GM21576 (cell line): ENCODE results near the gene NFKBIE.

ENCODE experiments used
- ATAC-seq: cut with Tn5 transposase; IDR thresholded peaks from one replicate; pipeline ENCODE4 v1.9.1; 2021; ENCODE audit warnings: mild to moderate bottlenecking, moderate library complexity; ENCODE audit not compliant: unreplicated experiment

Gene NFKBIE

GRCh38 chr6:44258325-44258863 lies 7.0 kb downstream of the NFKBIE start:
- ATAC-seq, result no peak

- ATAC-seq, result peak; percentile 18
Measured at GRCh38 chr6:44257753-44258324, 7.5 kb downstream of the NFKBIE start.

GRCh38 chr6:44257025-44257752 lies 8.2 kb downstream of the NFKBIE start, which contains the start of gene SLC35B2:
Gene SLC35B2, minus strand, starts transcription at chr6:44257528. Its CDS starts 118 bp downstream, at chr6:44257410.
- peak; percentile 40 for ATAC-seq

GRCh38 chr6:44256775-44257024 lies 8.7 kb downstream of the NFKBIE start:
- no peak for ATAC-seq

DNA sequence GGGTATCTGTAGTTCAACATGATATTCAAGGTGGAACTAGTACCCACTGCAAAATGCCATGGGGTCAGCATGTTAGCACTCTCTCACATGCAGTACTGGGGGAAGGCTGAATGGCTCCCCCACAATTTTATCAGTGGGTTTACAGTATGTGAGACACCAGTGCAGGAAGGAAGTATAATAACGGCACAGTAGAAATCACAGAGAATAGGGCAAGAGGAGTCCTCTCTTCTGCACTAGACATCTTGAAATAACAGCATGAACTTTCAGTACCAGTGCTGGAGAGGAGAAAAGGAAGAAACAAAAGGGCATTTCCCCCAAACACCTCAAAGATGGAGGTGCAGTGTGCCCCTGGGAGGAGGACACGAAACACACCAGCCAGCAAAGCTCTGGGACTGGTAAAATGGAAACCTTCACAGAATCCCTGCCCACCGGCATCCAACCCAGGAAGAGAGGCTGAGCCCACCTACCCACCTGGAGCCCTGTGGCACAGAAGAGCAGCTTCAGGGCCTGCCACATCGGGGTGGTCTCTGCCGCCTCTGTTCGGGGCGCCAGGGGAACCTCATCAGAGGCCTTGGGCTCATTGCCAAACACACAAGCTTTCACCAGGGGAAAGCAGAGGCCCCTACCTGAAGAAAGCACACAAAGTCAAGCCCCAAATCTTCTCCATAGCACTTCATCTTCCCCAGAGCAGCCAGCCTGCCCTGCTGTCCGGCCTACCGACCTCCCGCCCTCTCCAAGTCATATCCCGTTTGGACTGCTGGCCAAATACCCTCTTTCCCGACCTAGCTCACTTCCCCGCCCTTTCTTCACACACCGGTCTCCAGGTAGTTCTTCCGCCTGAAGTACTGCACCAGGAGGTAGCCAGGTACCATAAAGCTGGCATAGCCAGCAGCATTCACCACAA lies 9.2 kb downstream of the NFKBIE start:
- no peak for ATAC-seq

DNA sequence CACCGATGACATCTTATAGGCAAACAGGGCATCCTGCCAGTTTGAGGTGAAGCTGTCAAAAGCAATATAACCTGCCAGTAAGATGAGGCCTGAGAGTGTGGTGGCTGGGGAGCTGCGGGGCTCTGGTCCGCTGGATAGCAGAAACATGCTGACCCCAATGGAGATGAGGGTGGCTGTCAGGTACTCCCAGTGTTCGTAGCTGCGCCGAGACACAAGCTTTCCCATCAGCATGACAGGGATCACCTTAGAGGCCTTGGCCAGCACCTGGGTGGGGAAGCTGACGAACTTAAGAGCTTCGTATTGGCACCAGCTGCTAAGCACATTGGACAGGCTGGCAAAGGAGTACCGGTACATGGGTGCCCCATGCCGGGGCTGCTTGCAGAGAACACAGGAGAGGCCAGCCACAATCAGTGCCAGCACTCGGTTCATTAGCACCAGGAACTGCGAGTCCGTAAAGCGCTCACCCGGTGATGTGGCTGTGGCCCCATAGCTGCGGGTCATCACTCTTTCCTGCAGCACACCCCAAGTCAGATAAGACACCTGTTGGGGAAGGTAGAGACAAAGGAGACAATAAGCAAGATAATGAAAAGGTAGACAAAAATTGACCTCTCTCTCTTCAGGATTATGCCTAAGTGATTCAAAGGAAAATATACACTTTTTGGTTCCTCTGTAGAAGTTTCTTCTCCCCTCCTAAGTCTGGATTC lies 10.1 kb downstream of the NFKBIE start:
- no peak for ATAC-seq

DNA sequence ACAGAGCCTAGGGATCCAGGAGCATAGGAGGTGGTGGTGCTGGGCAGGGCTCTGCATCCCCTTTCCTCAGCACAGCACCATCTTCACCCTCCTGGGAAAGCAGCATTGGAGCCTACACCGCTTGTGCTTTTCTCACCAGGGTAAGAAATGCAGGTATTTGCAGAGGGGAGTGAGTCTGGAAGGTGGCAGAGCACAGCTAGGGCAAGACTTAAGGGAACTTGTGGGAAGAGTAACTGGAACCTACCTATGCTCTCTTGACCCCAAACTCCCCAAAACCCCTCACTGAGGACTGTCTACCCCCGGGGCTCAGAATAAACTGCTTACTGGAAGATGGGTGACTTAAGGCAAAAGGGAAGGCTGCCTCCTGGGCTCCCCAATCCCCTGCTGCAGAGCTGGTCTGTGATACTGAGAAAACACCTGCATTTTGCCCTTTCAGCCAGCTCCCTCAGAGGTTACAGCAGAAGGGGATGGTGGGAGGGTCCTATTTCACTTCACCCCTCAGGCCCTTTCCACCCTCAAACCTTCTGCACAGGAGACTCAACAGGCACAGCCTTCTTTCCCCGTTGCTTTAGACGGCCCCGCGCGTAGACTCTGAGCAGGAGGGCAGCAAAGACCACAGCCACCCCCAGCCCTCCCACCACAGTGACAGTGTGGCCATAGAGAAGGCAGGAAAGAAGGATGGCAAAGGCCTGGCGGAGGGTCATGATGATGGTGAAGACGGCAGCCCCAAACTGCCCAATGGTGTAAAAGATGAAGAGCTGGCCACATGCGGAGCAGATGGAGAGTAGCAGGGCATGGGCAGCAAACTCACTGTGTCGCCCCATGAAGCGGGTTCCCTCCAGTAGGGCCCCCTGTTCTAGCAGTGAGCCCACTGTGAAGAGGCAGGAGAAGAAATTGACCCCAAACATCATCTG lies 10.9 kb downstream of the NFKBIE start:
- no peak for ATAC-seq

- ATAC-seq, result no peak
Measured at GRCh38 chr6:44253307-44254101, 11.8 kb downstream of the NFKBIE start.

DNA sequence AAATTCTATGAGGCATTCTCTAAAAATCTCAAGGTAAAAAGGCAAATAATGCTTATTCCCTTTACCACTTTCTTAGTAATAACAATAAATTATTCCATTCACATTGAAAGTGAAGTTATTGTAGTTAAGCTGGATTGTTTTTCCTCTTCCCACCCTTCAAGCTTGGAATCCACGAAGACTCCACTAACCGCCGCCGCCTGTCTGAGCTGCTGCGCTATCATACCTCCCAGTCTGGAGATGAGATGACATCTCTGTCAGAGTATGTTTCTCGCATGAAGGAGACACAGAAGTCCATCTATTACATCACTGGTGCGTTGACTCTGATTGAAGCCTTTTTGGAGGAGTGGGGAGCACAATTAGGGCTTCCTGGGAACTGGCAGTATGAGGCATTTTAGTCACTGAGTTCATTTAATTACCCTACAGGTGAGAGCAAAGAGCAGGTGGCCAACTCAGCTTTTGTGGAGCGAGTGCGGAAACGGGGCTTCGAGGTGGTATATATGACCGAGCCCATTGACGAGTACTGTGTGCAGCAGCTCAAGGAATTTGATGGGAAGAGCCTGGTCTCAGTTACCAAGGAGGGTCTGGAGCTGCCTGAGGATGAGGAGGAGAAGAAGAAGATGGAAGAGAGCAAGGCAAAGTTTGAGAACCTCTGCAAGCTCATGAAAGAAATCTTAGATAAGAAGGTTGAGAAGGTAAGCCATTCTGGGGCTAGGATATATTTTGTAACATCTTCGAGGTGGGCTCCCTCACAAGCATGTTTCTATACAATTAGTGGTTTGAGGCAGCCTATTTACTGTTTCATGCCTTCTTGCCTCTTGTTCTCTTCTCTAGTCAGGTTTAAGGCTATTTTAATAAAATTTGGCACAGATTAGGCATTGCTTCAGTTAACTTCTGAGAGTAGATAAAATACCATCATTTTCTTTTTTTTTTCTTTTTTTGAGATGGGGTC lies 13.5 kb downstream of the NFKBIE start:
- no peak for ATAC-seq

DNA sequence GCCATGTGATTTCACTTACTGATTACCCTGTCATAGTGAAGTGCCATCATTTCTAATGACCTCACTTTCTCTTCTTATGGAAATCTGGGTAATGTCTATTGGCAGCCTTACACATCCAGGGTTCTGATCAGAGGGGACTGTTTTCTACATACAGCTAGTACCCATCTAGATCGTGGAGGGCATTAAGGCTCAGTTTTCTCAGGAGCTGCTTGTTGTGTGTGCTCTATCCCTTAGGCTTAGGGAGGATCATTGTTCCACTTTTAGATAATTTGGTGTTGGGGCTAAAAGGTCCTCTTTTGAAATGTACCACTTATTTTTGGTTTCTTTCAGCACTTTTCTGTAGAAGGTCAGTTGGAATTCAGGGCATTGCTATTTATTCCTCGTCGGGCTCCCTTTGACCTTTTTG lies 14.6 kb downstream of the NFKBIE start:
- ATAC-seq, result no peak

DNA sequence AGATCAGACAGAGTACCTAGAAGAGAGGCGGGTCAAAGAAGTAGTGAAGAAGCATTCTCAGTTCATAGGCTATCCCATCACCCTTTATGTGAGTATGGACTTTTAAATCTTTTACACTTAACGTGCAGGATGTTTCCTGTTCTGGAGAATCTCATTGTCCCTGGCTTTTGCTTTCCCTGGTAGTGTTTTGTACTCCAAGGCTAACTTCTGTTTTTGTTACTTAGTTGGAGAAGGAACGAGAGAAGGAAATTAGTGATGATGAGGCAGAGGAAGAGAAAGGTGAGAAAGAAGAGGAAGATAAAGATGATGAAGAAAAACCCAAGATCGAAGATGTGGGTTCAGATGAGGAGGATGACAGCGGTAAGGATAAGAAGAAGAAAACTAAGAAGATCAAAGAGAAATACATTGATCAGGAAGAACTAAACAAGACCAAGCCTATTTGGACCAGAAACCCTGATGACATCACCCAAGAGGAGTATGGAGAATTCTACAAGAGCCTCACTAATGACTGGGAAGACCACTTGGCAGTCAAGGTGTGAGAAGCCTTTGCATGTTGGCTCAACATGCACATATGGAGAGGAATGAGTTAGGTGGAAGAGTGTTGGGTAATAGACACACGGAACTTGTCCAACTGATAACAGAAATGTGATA lies 15.2 kb downstream of the NFKBIE start:
- ATAC-seq, result no peak

- ATAC-seq, result no peak
Measured at GRCh38 chr6:44249082-44249748, 16.1 kb downstream of the NFKBIE start.

DNA sequence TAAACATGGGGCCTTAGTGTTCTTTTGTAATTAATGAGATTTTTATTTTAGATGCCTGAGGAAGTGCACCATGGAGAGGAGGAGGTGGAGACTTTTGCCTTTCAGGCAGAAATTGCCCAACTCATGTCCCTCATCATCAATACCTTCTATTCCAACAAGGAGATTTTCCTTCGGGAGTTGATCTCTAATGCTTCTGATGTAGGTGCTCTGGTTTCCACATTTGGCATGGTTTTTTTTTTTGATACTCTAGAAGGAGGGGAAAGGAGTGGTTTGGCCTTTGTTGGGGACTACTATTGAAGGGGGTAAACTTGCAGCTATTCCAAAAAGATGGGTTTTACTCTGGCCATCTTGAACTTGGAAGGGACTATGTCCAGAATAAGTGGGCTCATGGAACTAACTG lies 16.8 kb downstream of the NFKBIE start:
- ATAC-seq, result no peak

DNA sequence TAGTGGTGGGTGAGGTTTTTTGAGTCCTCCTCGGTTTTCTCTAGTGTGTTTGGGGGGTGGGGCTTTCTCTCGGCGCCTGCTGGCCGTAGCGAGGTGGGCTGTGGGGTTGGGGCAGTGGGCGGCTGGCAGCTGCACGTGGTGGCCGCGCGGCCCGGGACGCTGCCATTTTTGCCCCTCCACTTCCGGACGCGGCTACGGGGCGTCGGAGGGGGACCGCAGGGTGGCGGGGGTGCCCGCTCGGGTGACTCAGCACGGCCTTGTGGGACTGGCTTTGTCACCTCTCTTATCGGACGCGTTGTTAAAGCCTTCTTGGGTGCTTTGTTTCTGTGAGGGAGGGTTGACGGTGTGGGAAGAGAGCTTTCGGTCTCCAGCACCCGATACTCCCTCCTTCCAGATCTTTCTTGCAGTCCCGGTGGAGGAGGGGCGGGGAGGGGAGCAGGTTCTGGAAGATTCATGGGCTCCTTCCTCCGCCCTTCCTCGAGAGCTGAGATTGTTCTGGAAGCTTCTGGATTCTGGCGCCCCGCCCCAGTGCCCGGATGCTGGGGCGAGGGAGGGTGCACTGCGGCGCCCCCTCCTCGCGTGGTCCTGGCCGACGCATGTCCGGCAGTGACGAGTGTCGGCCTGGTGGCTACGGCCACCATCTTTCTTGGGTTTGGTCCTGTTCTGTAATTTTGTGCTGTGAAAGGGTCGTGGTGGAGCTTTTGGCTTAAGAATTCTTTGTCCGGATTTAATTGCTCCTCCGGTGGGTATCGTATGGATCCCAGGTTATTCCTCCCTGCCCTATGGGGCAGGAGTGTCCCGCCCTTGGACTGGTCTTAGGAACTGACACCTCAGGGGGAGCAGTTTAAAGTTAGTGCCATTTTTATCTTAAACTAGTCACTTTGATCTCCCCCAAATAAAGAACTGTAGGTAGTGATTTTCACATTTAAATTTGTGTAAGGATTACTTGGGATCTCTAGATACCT lies 17.7 kb downstream of the NFKBIE start:
- ATAC-seq, result peak; percentile 25

DNA sequence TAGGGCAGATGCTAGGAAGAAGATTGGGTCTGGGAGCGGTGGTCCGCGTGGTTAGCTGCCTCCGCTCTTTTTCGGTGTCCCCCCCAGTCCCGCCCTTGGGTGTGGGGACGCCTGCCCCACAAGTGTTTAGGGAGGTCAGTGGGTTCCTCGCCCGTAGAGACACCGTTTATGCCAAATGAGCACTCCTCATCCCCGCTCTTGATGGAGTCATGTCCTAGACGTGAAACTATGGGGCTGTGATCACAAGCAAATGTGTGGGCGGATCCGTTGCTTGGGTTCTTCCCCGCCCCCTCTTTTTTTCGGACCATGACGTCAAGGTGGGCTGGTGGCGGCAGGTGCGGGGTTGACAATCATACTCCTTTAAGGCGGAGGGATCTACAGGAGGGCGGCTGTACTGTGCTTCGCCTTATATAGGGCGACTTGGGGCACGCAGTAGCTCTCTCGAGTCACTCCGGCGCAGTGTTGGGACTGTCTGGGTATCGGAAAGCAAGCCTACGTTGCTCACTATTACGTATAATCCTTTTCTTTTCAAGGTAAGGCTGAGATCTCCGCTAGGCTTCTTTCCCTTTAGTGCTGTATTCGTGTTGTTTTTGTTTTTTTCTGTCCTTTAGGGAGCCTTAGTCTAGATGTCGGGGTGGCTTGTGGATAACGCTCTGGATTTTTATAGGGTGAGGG lies 18.6 kb downstream of the NFKBIE start, which contains the start of gene HSP90AB1:
HSP90AB1 (plus strand) TSS at position 439 of the 675 bp plus-strand sequence. CDS start 1,529 bp downstream, outside the sequence.
- ATAC-seq, result peak; percentile 61
